Measurements from ENCODE around the gene POLR3K. TPM values are rescaled to one million over a fixed set of nuclear protein-coding genes. Genes with fewer than 3 reads are reported as not detected.
"Not testable (repeated sequence)": the region's sequence is repeated elsewhere in the genome, so short reads cannot be mapped to it uniquely, and the experiment has no call there.

The POLR3K gene
- total RNA-seq, 2 donors from 2014 or later = 40.6 to 44.3 TPM

GRCh38 chr16:10772-11171 is 42.6 kb downstream of the POLR3K start:
- ATAC-seq (peak; percentile 44 to 50), DNase-seq (ENCODE audit: low spot score in 2 of 2) (peak; percentile 77 to 91)
- not testable (repeated sequence) for H3K36me3 Mint-ChIP-seq, H3K9me3 Mint-ChIP-seq, H3K27ac Mint-ChIP-seq

GRCh38 chr16:9903-10665 is 43.3 kb downstream of the POLR3K start:
- Mint-ChIP-seq H3K36me3 (no peaks in the 10 kb centered on the region), H3K9me3 (no peaks in the 10 kb centered on the region), H3K27ac (no peak overlapping the region)
- ATAC-seq (peak; percentile 87 to 91), DNase-seq (ENCODE audit: low spot score in 2 of 2) (no peak)

Other genes starting within 250 kb of the POLR3K start
- 10 to 100 TPM; 47.6 to 53.4 TPM for gene SNRNP25, start 220 bp upstream of the POLR3K start, total RNA-seq
- gene RHBDF1, start 19.0 kb upstream of the POLR3K start, total RNA-seq = under 1 TPM; 0.23 to 0.47 TPM
- gene MPG, start 24.6 kb upstream of the POLR3K start, total RNA-seq = 10 to 100 TPM; 32.6 to 65.6 TPM
- gene NPRL3, start 85.1 kb upstream of the POLR3K start, total RNA-seq = 10 to 100 TPM; 27.4 to 51.3 TPM
- not detected for gene HBZ, start 99.0 kb upstream of the POLR3K start, total RNA-seq
- not detected for gene HBM, start 112.4 kb upstream of the POLR3K start, total RNA-seq
- gene HBA2, start 119.3 kb upstream of the POLR3K start, total RNA-seq = not detected
- gene HBA1, start 123.1 kb upstream of the POLR3K start, total RNA-seq = not detected
- gene HBQ1, start 126.9 kb upstream of the POLR3K start, total RNA-seq = 1 to 10 TPM in 1 of 2 donors, not detected in 1; 2.1 TPM
- 10 to 100 TPM; 66.1 to 88.3 TPM for gene LUC7L, start 175.8 kb upstream of the POLR3K start, total RNA-seq
- 10 to 100 TPM in 1 of 2 donors, 1 to 10 TPM in 1; 3.8 to 11.5 TPM for gene FAM234A, start 181.2 kb upstream of the POLR3K start, total RNA-seq
- under 1 TPM in 1 of 2 donors, not detected in 1; 0.14 TPM for gene RGS11, start 222.3 kb upstream of the POLR3K start, total RNA-seq
- gene ARHGDIG, start 227.0 kb upstream of the POLR3K start, total RNA-seq = not detected
- gene PDIA2, start 229.6 kb upstream of the POLR3K start, total RNA-seq = not detected